Pancreas (tissue), 10 donors: Measurements from ENCODE around the gene ADGRG4. TPM values are rescaled to one million over a fixed set of nuclear protein-coding genes. Genes with fewer than 3 reads are reported as not detected.
"Not testable (repeated sequence)": the region's sequence is repeated elsewhere in the genome, so short reads cannot be mapped to it uniquely, and the experiment has no call there.

Source experiments
- ATAC-seq, 4 donors: fragments of 200-7000 bp; cut with Tn5 transposase; one replicate each; pipeline versions ENCODE4 v1.8.0 to v1.9.1; 2020; ENCODE audit warnings: mild to moderate bottlenecking in 4 of 4, moderate library complexity in 4 of 4
- DNase-seq, 6 donors: peaks; one replicate each; pipeline ENCODE4 v3.0.0-alpha.2; 2020
- FAIRE-seq: peaks from 2 replicates; lab custom pipeline; 2012; peaks lifted over from hg19 to GRCh38; lab: Jason Lieb, UNC
- H3K27ac ChIP-seq, 4 donors: fragments of 200-600 bp; sonication (generic); 1 replicate in 3 of 4; 2 replicates in 1 of 4; pipeline versions ENCODE4 v1.5.0 to v1.8.0; 2020
- H3K27me3 ChIP-seq, 4 donors: fragments of 200-600 bp; one replicate each; pipeline ENCODE4 v1.8.0; 2021
- H3K36me3 ChIP-seq, 3 donors: fragments of 200-600 bp; sonication (generic) in 1 of 3; one replicate each; pipeline versions ENCODE4 v1.5.0 to v1.8.0; 2020 to 2021
- H3K4me1 ChIP-seq, 3 donors: fragments of 200-600 bp; one replicate each; pipeline ENCODE4 v1.8.0; 2021
- H3K4me3 ChIP-seq, 4 donors: fragments of 200-600 bp; sonication (generic) in 2 of 4; one replicate each; pipeline versions ENCODE4 v1.5.0 to v1.8.0; 2020 to 2021
- H3K9me3 ChIP-seq, 4 donors: fragments of 200-600 bp; one replicate each; pipeline ENCODE4 v1.8.0; 2021
- WGBS, 2 donors: extraction: QIAGEN DNeasy Blood & Tissue Kit; methylation state at CpG; one replicate each; pipeline ENCODE4 v1.1.7; 2013; 5-methylcytosine and 5-hydroxymethylcytosine counted together
- intact Hi-C, 3 donors: fragments of 100-400 bp; cut with DNase I; formaldehyde crosslinking; loops; one replicate each; pipeline versions ENCODE4 v1.11.1 to v1.14.2; 2022
- polyA plus RNA-seq, 2 donors: library from polyadenylated mRNA; stranded (reverse); fragments of 200-250 nt; gene quantifications; one replicate each; pipeline ENCODE4 v1.2.3, GENCODE V29; 2013
- total RNA-seq, 6 donors: library from RNA; stranded (reverse); fragmentation: NEBNext Ultra II Directional in 4 of 6; extraction: Animal tissue kit (Norgen Biotek cat#: 25700) in 4 of 6; gene quantifications; one replicate each; pipeline versions ENCODE4 v1.2.1 to v1.2.4, GENCODE V29; 2021 to 2023
- TF ChIP-seq, protein P1 (sequence below), 4 donors: fragments of 200-600 bp; sonication (generic) in 3 of 4; IDR thresholded peaks; one replicate each; pipeline versions ENCODE4 v1.5.0 to v1.8.0; 2021; ENCODE audit warnings: antibody characterized with exemption in 4 of 4
- donor health status: healthy with polysubstance abuse.
- donor health status: DM: no; HTN: no; CAD: no; lungs with moderate emphysema.
- donor health status: DM: no; HTN: no; CAD: no.
- donor health status: control.
- donor health status: control.
- donor health status: Bipolar disorder and iron deficiency.
- donor health status: DM: yes; HTN: yes; CAD: no.
- donor health status: DM: no; HTN: no; CAD: no.
- donor health status: DM: no; HTN: no; CAD: no.
- donor health status: DM: yes; HTN: yes; CAD: no.

ADGRG4 gene
- total and polyA plus RNA-seq, 8 donors = 0.02 TPM; not detected in 7

DNA sequence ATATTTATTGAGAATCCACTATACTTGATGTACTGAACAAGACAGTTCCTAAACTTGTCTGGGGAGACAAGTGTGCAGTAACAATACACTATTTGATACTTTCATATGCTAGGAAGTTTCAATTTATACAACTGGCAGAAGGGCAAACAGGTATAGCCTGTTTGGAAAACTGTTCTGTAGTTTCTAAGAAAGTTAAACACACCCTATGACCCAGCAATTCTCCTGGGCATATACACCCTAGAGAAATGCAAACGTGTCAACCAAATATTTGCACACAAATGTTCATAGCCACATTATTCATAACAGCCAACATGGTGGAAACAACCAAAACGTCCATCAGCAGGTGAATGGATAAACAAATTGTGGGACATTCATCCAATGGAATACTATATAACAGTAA, 123.0 kb downstream of the ADGRG4 start:
- intact Hi-C loops = no loop called here
- no peak for DNase-seq
- FAIRE-seq = no peak
- TF ChIP-seq, protein P1, sequence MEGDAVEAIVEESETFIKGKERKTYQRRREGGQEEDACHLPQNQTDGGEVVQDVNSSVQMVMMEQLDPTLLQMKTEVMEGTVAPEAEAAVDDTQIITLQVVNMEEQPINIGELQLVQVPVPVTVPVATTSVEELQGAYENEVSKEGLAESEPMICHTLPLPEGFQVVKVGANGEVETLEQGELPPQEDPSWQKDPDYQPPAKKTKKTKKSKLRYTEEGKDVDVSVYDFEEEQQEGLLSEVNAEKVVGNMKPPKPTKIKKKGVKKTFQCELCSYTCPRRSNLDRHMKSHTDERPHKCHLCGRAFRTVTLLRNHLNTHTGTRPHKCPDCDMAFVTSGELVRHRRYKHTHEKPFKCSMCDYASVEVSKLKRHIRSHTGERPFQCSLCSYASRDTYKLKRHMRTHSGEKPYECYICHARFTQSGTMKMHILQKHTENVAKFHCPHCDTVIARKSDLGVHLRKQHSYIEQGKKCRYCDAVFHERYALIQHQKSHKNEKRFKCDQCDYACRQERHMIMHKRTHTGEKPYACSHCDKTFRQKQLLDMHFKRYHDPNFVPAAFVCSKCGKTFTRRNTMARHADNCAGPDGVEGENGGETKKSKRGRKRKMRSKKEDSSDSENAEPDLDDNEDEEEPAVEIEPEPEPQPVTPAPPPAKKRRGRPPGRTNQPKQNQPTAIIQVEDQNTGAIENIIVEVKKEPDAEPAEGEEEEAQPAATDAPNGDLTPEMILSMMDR (IDR thresholded peaks at IDR 0.05) = no peak
- H3K9me3 ChIP-seq = no peaks in the 10 kb centered on the region
- 29 to 35% methylated on average over 2 of the region's 2 CpGs for WGBS, 2 donors
- no peak overlapping the region for H3K27ac ChIP-seq
- no peak overlapping the region for H3K4me3 ChIP-seq
- ATAC-seq = no peak
- no peaks in the 10 kb centered on the region for H3K27me3 ChIP-seq
- no peaks in the 10 kb centered on the region for H3K4me1 ChIP-seq
- H3K36me3 ChIP-seq = no peaks in the 10 kb centered on the region

DNA sequence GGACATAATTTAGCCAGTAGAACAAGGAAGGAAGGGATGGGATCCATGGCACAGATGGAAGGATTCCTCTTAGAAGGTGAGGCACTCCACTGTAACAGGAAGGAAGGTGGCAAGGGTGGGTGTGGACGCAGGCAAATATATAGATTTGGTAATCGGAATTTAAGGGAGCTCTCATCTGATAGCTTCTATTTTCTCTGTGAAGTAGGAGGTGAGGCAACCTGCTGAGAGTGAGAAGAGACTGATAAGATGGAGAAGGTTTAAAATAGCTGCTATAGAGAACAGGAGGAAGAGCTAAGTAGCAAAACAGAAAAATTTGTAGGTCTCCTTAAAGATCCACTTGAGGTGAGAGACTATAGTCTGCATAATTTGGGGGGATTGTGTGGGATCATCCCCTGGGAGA, 125.2 kb downstream of the ADGRG4 start:
- no peak overlapping the region for H3K27ac ChIP-seq

DNA sequence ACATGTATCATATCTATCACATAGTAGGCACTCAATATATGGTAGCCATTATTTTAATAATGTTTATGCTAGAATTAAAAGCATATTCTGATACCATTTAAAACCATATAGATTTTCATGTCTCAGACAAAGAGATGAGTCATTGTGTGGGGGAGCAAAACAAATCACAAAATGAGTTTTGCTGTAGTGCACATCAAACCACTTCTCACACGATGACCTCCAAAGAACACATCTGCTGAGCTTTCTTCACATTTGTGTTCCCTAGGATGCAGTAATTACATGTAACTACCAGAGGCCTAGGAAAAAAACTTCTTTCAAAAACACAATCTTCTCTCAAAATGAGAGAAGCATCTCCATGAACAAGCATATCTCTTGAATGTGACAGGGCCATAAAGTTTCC, 130.9 kb downstream of the ADGRG4 start:
- Histone ChIP-seq H3K36me3 (no peaks in the 10 kb centered on the region), H3K27me3 (no peaks in the 10 kb centered on the region), H3K4me1 (no peaks in the 10 kb centered on the region), H3K27ac (no peak overlapping the region), H3K4me3 (no peak overlapping the region), H3K9me3 (no peaks in the 10 kb centered on the region)
- intact Hi-C loops = no loop called here
- ATAC-seq (no peak), DNase-seq (no peak), FAIRE-seq (no peak)
- TF ChIP-seq, protein P1 (IDR thresholded peaks at IDR 0.05) = no peak
- 44 to 46% methylated on average over 1 of the region's 1 CpG for WGBS, 2 donors

More for the DNA sequence above, 125.2 kb downstream of the ADGRG4 start:
- no peaks in the 10 kb centered on the region for H3K27me3 ChIP-seq
- WGBS, 2 donors = 28 to 31% methylated on average over 2 of the region's 2 CpGs
- no peaks in the 10 kb centered on the region for H3K9me3 ChIP-seq
- FAIRE-seq (no peak), ATAC-seq (no peak), DNase-seq (no peak)
- H3K4me1 ChIP-seq = no peaks in the 10 kb centered on the region
- intact Hi-C loops = no loop called here
- TF ChIP-seq, protein P1 (IDR thresholded peaks at IDR 0.05) = no peak
- no peaks in the 10 kb centered on the region for H3K36me3 ChIP-seq
- no peak overlapping the region for H3K4me3 ChIP-seq

DNA sequence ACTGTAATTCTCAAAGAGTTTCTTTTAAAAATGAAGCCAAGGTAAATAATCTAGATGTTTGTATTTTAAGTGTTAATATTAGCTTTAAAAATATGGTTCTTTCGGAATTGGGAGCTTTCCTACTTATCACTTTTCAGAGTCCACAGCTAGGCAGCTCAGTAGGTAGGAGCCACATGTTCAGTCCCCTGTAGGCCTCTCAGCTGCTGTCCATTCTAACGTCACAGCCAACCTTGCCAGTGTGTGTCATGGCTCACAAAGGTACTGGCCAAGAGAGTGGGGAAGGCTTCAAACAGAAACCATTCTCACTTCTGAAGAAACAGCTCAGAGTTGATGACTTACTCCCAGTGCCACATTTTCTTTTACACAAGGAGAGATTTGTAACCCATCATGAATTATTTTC, 137.0 kb downstream of the ADGRG4 start:
- TF ChIP-seq, protein P1 (IDR thresholded peaks at IDR 0.05) = no peak
- FAIRE-seq (no peak), ATAC-seq (peak; percentile 79 to 93 (median 92)), DNase-seq (peak in 4 of 6 donors; percentile 3 to 32 (median 21))
- H3K4me3 ChIP-seq = no peak overlapping the region
- no peaks in the 10 kb centered on the region for H3K9me3 ChIP-seq
- H3K27me3 ChIP-seq = peaks cover 0 to 3% (median 0%) of the 10 kb centered on the region in 4 donors
- H3K4me1 ChIP-seq = no peaks in the 10 kb centered on the region
- peak overlapping the region in 1 of 4 donors; percentile 37 for H3K27ac ChIP-seq
- intact Hi-C loops = no loop called here
- 24 to 25% methylated on average over 2 of the region's 2 CpGs for WGBS, 2 donors
- no peaks in the 10 kb centered on the region for H3K36me3 ChIP-seq

DNA sequence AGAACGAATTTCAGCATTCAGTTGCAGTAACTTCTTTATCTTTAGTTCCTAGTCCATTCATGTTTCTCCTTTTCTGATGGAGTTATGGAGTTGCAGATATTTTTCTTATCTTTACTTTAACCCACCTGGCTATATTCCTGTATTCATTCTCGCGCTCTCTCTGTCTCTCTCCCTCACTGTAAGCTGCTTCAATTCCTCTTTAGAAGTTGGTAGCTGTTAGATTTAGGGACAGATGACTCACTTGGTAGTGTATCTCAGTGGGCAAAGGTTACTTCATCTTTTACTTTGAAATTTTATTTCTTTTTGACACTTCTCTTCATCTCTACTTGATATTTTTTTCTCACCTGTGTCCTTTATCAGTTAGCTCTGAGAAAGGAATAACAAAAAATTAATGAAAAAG, 137.4 kb downstream of the ADGRG4 start:
- H3K4me3 ChIP-seq = no peak overlapping the region
- H3K27me3 ChIP-seq = peaks cover 0 to 3% (median 0%) of the 10 kb centered on the region in 4 donors
- TF ChIP-seq, protein P1 (IDR thresholded peaks at IDR 0.05) = no peak
- DNase-seq = no peak
- 41 to 45% methylated on average over 3 of the region's 3 CpGs for WGBS, 2 donors
- H3K36me3 ChIP-seq = no peaks in the 10 kb centered on the region
- no peak for FAIRE-seq
- H3K4me1 ChIP-seq = no peaks in the 10 kb centered on the region
- peak overlapping the region in 1 of 4 donors; percentile 37 for H3K27ac ChIP-seq
- intact Hi-C loops = no loop called here
- peak in 3 of 4 donors; percentile 40 to 60 (median 57) for ATAC-seq
- H3K9me3 ChIP-seq = no peaks in the 10 kb centered on the region

DNA sequence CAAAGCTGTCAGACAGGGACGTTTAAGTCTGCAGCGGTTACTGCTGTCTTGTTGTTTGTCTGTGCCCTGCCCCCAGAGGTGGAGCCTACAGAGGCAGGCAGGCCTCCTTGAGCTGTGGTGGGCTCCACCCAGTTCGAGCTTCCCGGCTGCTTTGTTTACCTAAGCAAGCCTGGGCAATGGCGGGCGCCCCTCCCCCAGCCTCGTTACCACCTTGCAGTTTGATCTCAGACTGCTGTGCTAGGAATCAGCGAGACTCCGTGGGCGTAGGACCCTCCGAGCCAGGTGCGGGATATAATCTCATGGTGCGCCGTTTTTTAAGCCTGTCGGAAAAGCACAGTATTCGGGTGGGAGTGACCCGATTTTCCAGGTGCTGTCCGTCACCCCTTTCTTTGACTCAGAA, 144.9 kb downstream of the ADGRG4 start:
- DNase-seq, H3K9me3 ChIP-seq, H3K36me3 ChIP-seq, FAIRE-seq, ATAC-seq, H3K27me3 ChIP-seq, H3K4me3 ChIP-seq, H3K27ac ChIP-seq, intact Hi-C loops, H3K4me1 ChIP-seq: not testable (repeated sequence)
- WGBS, 2 donors = 78 to 81% methylated on average over 15 to 16 of the region's 18 CpGs
